Keratinocyte (primary cell): ENCODE data around the gene CASK. TPM values are rescaled to one million over a fixed set of nuclear protein-coding genes. Genes with fewer than 3 reads are reported as not detected.

Experiments
- DNase-seq: peaks from one replicate; pipeline ENCODE4 v3.0.0-alpha.2; 2011; ENCODE audit warnings: low read depth, missing footprints, low spot score
- FAIRE-seq: peaks from 2 replicates; lab custom pipeline; 2011; peaks lifted over from hg19 to GRCh38; lab: Jason Lieb, UNC
- H2AFZ ChIP-seq: 2 replicates; pipeline ENCODE4 v1.6.0; 2012; ENCODE audit warnings: low read length, control low read depth, inconsistent platforms; ENCODE audit not compliant: control insufficient read depth
- H3K27ac ChIP-seq: 2 replicates; pipeline ENCODE4 v1.5.1; 2011; ENCODE audit warnings: low read length; ENCODE audit not compliant: control insufficient read depth, insufficient read depth
- H3K27me3 ChIP-seq: 3 replicates; pipeline ENCODE4 v1.6.0; 2011; ENCODE audit warnings: low read length; ENCODE audit not compliant: control insufficient read depth, insufficient read depth; ENCODE audit errors: extremely low read depth
- H3K36me3 ChIP-seq, 2 experiments: 2 replicates in 1 of 2; 3 replicates in 1 of 2; pipeline ENCODE4 v1.5.1; 2011; ENCODE audit warnings: low read length in 2 of 2, mild to moderate bottlenecking in 1 of 2; ENCODE audit not compliant: control insufficient read depth in 2 of 2, insufficient read depth in 2 of 2; ENCODE audit errors: extremely low read depth in 1 of 2
- H3K4me1 ChIP-seq: 3 replicates; pipeline ENCODE4 v1.5.1; 2011; ENCODE audit warnings: low read length; ENCODE audit not compliant: control insufficient read depth, insufficient read depth; ENCODE audit errors: extremely low read depth
- H3K4me2 ChIP-seq: 3 replicates; pipeline ENCODE4 v1.6.0; 2011; ENCODE audit warnings: low read depth, low read length; ENCODE audit not compliant: control insufficient read depth, insufficient read depth; ENCODE audit errors: extremely low read depth
- H3K4me3 ChIP-seq, 3 experiments: fragments of 200-600 bp in 1 of 3; sonication (generic) in 1 of 3; 2 replicates in 2 of 3; 3 replicates in 1 of 3; pipeline ENCODE4 v1.5.1; 2011 to 2016; ENCODE audit warnings: low read length in 3 of 3, mild to moderate bottlenecking in 3 of 3, control low read depth in 2 of 3, inconsistent platforms in 1 of 3, low read depth in 1 of 3, mixed read lengths in 1 of 3, mixed run types in 1 of 3, moderate library complexity in 1 of 3; ENCODE audit not compliant: control insufficient read depth in 2 of 3, insufficient read depth in 2 of 3; ENCODE audit errors: extremely low read depth in 1 of 3
- H3K79me2 ChIP-seq: 2 replicates; pipeline ENCODE4 v1.6.0; 2012; ENCODE audit warnings: low read length; ENCODE audit not compliant: control insufficient read depth, insufficient read depth
- H3K9ac ChIP-seq: 3 replicates; pipeline ENCODE4 v1.6.0; 2011; ENCODE audit warnings: low read length; ENCODE audit not compliant: control insufficient read depth, insufficient read depth; ENCODE audit errors: extremely low read depth
- H3K9me1 ChIP-seq: 3 replicates; pipeline ENCODE4 v1.6.0; 2011; ENCODE audit warnings: low read length; ENCODE audit not compliant: control insufficient read depth, insufficient read depth; ENCODE audit errors: extremely low read depth
- H3K9me3 ChIP-seq: 2 replicates; pipeline ENCODE4 v1.5.1; 2012; ENCODE audit warnings: low read depth, low read length; ENCODE audit not compliant: control insufficient read depth
- H4K20me1 ChIP-seq: 3 replicates; pipeline ENCODE4 v1.6.0; 2011; ENCODE audit warnings: low read length; ENCODE audit not compliant: control insufficient read depth, insufficient read depth; ENCODE audit errors: extremely low read depth
- CTCF ChIP-seq, 3 experiments: IDR thresholded peaks in 1 of 3; conservative IDR thresholded peaks in 1 of 3; optimal IDR thresholded peaks in 1 of 3; 2 replicates in 2 of 3; 3 replicates in 1 of 3; pipeline versions ENCODE3 to v1.5.1; 2011; ENCODE audit warnings: low read length in 3 of 3, mild to moderate bottlenecking in 3 of 3, moderate library complexity in 2 of 3, control low read depth in 1 of 3, inconsistent platforms in 1 of 3; ENCODE audit not compliant: insufficient read depth in 2 of 3; ENCODE audit errors: extremely low read depth in 1 of 3
- EZH2 ChIP-seq: IDR thresholded peaks from one replicate; pipeline ENCODE4 v1.6.1; 2012; ENCODE audit warnings: inconsistent platforms, mild to moderate bottlenecking, low read length, moderate library complexity
- dilution Hi-C: fragments of 300-500 bp; cut with MboI; formaldehyde crosslinking; loops from one replicate; pipeline ENCODE4 v1.7.0; 2020; ENCODE audit warnings: low sequenced_read_pairs; ENCODE audit not compliant: extremely low pct_ligation_motif_present
- polyA plus RNA-seq, 5 experiments: library from polyadenylated mRNA; depleted of rRNA in 3 of 5; stranded (reverse) in 3 of 5; stranded (forward) in 1 of 5; unstranded in 1 of 5; fragments of >200 nt; gene quantifications; 1 replicate in 1 of 5; 2 replicates in 3 of 5; 3 replicates in 1 of 5; pipeline versions ENCODE4 v1.2.1 to v1.2.3, GENCODE V29; 2011 to 2012; ENCODE audit warnings: missing spikeins in 2 of 5, low read depth in 1 of 5, low replicate concordance in 1 of 5

CASK gene
- polyA plus RNA-seq, 1 donor (not counting 4 experiments of a cell fraction or from before 2014, with no cell fraction given) = 33.7 TPM

DNA sequence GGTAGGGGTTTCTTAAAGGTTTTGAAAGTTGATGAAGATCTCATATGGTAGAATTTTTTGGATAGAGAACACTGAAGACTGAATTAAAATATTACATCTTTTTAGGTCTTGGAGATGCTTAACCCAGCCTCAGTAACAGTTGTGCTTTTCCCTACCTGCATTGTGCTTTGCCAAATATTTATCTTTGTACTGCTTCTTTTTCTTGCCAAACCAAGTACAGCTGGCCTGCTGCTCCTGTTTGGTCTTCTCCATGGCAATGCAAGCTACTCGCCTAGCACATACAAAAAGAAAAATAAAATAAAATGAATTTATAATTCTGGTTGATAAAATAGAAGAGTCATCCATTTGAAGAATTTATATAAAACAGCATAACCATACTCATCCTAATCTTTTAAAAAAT is 380.8 kb downstream of the CASK start:
- Histone ChIP-seq H3K27me3 (no peaks in the 10 kb centered on the region), H3K4me1 (no peaks in the 10 kb centered on the region), H3K79me2 (no peaks in the 10 kb centered on the region), H3K9me3 (no peaks in the 10 kb centered on the region), H3K27ac (no peak overlapping the region), H2AFZ (no peak overlapping the region), H3K36me3 (no peaks in the 10 kb centered on the region), H4K20me1 (no peaks in the 10 kb centered on the region), H3K9me1 (no peaks in the 10 kb centered on the region), H3K9ac (no peak overlapping the region), H3K4me2 (no peak overlapping the region), H3K4me3 (no peak overlapping the region)
- TF ChIP-seq CTCF (optimal IDR thresholded peaks at IDR 0.05 in 1 of 3, IDR thresholded peaks at IDR 0.05 in 1 of 3, conservative IDR thresholded peaks at IDR 0.05 in 1 of 3; ENCODE audit: extremely low read depth in 1 of 3, insufficient read depth in 2 of 3, low read length in 3 of 3) = no peak
- TF ChIP-seq EZH2 = no peak
- DNase-seq = no peak
- dilution Hi-C loops = no loop called here
- no peak for FAIRE-seq

- H3K27ac ChIP-seq = no peak overlapping the region
- H3K4me3 ChIP-seq = no peak overlapping the region
- H3K27me3 ChIP-seq = no peaks in the 10 kb centered on the region
- no peak for DNase-seq
- H3K4me2 ChIP-seq = no peak overlapping the region
- FAIRE-seq = no peak
- H3K9ac ChIP-seq = no peak overlapping the region
- H3K4me1 ChIP-seq = no peaks in the 10 kb centered on the region
- H4K20me1 ChIP-seq = no peaks in the 10 kb centered on the region
- dilution Hi-C loops = no loop called here
- H3K9me1 ChIP-seq = no peaks in the 10 kb centered on the region
- H3K9me3 ChIP-seq = no peaks in the 10 kb centered on the region
- TF ChIP-seq EZH2 = no peak
- no peak for TF ChIP-seq CTCF (optimal IDR thresholded peaks at IDR 0.05 in 1 of 3, IDR thresholded peaks at IDR 0.05 in 1 of 3, conservative IDR thresholded peaks at IDR 0.05 in 1 of 3; ENCODE audit: extremely low read depth in 1 of 3, insufficient read depth in 2 of 3, low read length in 3 of 3)
- no peak overlapping the region for H2AFZ ChIP-seq
- no peaks in the 10 kb centered on the region for H3K79me2 ChIP-seq
- no peaks in the 10 kb centered on the region for H3K36me3 ChIP-seq
Measured at GRCh38 chrX:41542135-41542534, 381.2 kb downstream of the CASK start.
